Heart right ventricle (tissue), 16 donors: ENCODE results near the gene PLD2. TPM values are rescaled to one million over a fixed set of nuclear protein-coding genes. Genes with fewer than 3 reads are reported as not detected.

Source experiments
- ATAC-seq, 8 donors: fragments of 200-7000 bp; cut with Tn5 transposase; one replicate each; pipeline ENCODE4 v1.9.1; 2020; ENCODE audit warnings: mild to moderate bottlenecking in 8 of 8, moderate library complexity in 8 of 8, moderate number of reproducible peaks in 1 of 8
- DNase-seq, 2 donors: peaks; one replicate each; pipeline ENCODE4 v3.0.0-alpha.2; 2020
- H3K27ac ChIP-seq, 10 donors: fragments of 200-600 bp; sonication (generic) in 2 of 10; one replicate each; pipeline versions ENCODE4 v1.5.0 to v1.8.0; 2020 to 2022; ENCODE audit warnings: mild to moderate bottlenecking in 3 of 10
- H3K27me3 ChIP-seq, 7 donors: fragments of 200-600 bp; one replicate each; pipeline ENCODE4 v1.8.0; 2021 to 2022; ENCODE audit warnings: mild to moderate bottlenecking in 2 of 7
- H3K36me3 ChIP-seq, 9 donors: fragments of 200-600 bp; sonication (generic) in 1 of 9; one replicate each; pipeline versions ENCODE4 v1.5.0 to v1.8.0; 2020 to 2022; ENCODE audit warnings: mild to moderate bottlenecking in 2 of 9
- H3K4me1 ChIP-seq, 9 donors: fragments of 200-600 bp; sonication (generic) in 1 of 9; one replicate each; pipeline versions ENCODE4 v1.5.0 to v1.8.0; 2020 to 2022; ENCODE audit warnings: mild to moderate bottlenecking in 4 of 9
- H3K4me3 ChIP-seq, 10 donors: fragments of 200-600 bp; sonication (generic) in 2 of 10; one replicate each; pipeline versions ENCODE4 v1.5.0 to v1.8.0; 2020 to 2022; ENCODE audit warnings: mild to moderate bottlenecking in 7 of 10, moderate library complexity in 2 of 10
- H3K9me3 ChIP-seq, 11 donors: fragments of 200-600 bp in 10 of 11; sonication (generic) in 2 of 11; one replicate each; pipeline versions ENCODE4 v1.5.0 to v1.8.0; 2013 to 2022; ENCODE audit warnings: mild to moderate bottlenecking in 2 of 11, control low read depth in 1 of 11, moderate library complexity in 1 of 11
- CTCF ChIP-seq, 9 donors: fragments of 200-600 bp; sonication (generic) in 2 of 9; IDR thresholded peaks; one replicate each; pipeline versions ENCODE4 v1.5.0 to v1.8.0; 2021 to 2022; ENCODE audit warnings: antibody characterized with exemption in 9 of 9, mild to moderate bottlenecking in 5 of 9, moderate library complexity in 1 of 9
- WGBS, 2 donors: extraction: QIAGEN DNeasy Blood & Tissue Kit; methylation state at CpG; one replicate each; pipeline ENCODE4 v1.1.7; 2013; ENCODE audit warnings: inconsistent platforms in 1 of 2; 5-methylcytosine and 5-hydroxymethylcytosine counted together
- intact Hi-C, 10 donors: fragments of 100-400 bp; cut with DNase I; formaldehyde crosslinking; loops; one replicate each; pipeline versions ENCODE4 v1.11.1 to v1.14.2; 2022
- polyA plus RNA-seq, 2 donors: library from polyadenylated mRNA; stranded (reverse); fragments of 200-250 nt; gene quantifications; one replicate each; pipeline ENCODE4 v1.2.3, GENCODE V29; 2013
- total RNA-seq, 10 donors: library from RNA; stranded (reverse); fragmentation: NEBNext Ultra II Directional in 3 of 10; extraction: Animal tissue kit (Norgen Biotek cat#: 25700) in 3 of 10; gene quantifications; one replicate each; pipeline versions ENCODE4 v1.2.1 to v1.2.4, GENCODE V29; 2021 to 2023
- donor health status: Arrhythmogenic right ventricular cardiomyopathy.
- donor health status: ischemic (EF 13 %, LVEDD 7.1; RV severe dilation, severe dysfunction).
- donor health status: healthy with polysubstance abuse.
- donor health status: DM: no; HTN: yes; CAD: no.
- donor health status: DM: no; HTN: no; CAD: no.
- donor health status: ischemic (EF 25% LVEDD 6.9; RV normal size, moderate dysfunction).
- donor health status: ischemic (EF 25% LVEDD 5.7; RV mildly dilated, moderate dysfunction).
- donor health status: healthy.
- donor health status: DM: yes; HTN: yes; CAD: no.
- donor health status: Ischemic cardiomyopathy.
- donor health status: ischemic (EF 35%, LVEDD 5.7; RV mildly dilated, moderate dysfunction).
- donor health status: nonischemic (EF 11% LVEDD 7.7; RV severe dilation, severe dysfunction).
- donor health status: DM: yes; HTN: yes; CAD: no.
- donor health status: PGD.
- donor health status: ischemic (EF 29% LVEDD 5.4; RV normal size, mild dysfunction).
- donor health status: nonischemic (EF 23%, LVEDD 6.1; RV moderate dilation, normal function).

Gene PLD2
- total and polyA plus RNA-seq, 12 donors, result 5.6 to 20.7 (median 10.4) TPM

GRCh38 chr17:4785311-4786105, 21.4 kb upstream of the PLD2 start:
- Histone ChIP-seq H3K27me3 (peaks cover 0 to 85% (median 54%) of the 10 kb centered on the region in 7 donors), H3K4me1 (peaks cover 16 to 46% (median 44%) of the 10 kb centered on the region in 9 donors), H3K9me3 (no peaks in the 10 kb centered on the region), H3K4me3 (peak overlapping the region in 9 of 10 donors; percentile 23 to 55 (median 40)), H3K27ac (peak overlapping the region in 4 of 10 donors; percentile 41 to 50 (median 43)), H3K36me3 (no peaks in the 10 kb centered on the region)
- WGBS, 2 donors, result 9 to 11% methylated on average over 61 of the region's 61 CpGs
- ATAC-seq, result no peak
- no peak for TF ChIP-seq CTCF (IDR thresholded peaks at IDR 0.05)
- DNase-seq, result no peak
- intact Hi-C loops, result loop anchor here in 9 of 10 donors (2.0 to 10.0 kb wide), 7 partner anchors 43 to 117 kb away; partner anchors contain the start of genes MED11 (in 6 of the 9), ARRB2 (in 2 of the 9), CXCL16 (in 2 of the 9) and ZMYND15 (in 2 of the 9)

DNA sequence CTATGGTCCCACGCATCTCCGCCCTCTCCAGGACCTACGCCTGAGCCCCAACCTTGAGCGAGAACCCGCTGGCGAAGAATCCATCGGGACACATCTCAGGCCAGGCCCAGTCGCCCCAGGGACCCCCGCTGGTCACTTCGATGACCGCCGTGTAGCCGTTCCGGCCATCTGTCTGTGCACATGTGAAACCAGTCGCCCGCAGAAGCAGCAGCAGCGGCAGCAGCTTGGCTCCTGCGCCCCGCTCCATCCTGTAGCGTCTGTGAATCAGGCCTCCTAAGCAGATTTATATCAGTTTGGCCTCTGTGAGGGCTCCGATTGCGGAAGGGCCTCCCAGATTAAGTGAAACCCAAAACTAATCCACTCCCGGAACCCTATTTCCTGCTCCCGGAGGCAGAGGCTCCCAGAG, 20.8 kb upstream of the PLD2 start, which contains the start of gene VMO1:
Gene VMO1, minus strand, starts transcription at position 259 of the 406 bp plus-strand sequence. Its CDS starts 12 bp downstream, at position 247.
- ATAC-seq (peak in 4 of 8 donors; percentile 12 to 24 (median 18)), DNase-seq (peak in 1 of 2 donors; percentile 32)
- no peaks in the 10 kb centered on the region for H3K36me3 ChIP-seq
- peaks cover 0 to 79% (median 48%) of the 10 kb centered on the region in 7 donors for H3K27me3 ChIP-seq
- peak within 1 kb of the TSS in 9 of 10 donors; percentile 23 to 55 (median 40) for H3K4me3 ChIP-seq
- peaks cover 16 to 50% (median 44%) of the 10 kb centered on the region in 9 donors for H3K4me1 ChIP-seq
- H3K27ac ChIP-seq, result peak within 1 kb of the TSS in 5 of 10 donors; percentile 10 to 50 (median 42)
- 3 to 5% methylated on average over 24 of the region's 24 CpGs for WGBS, 2 donors
- no peak for TF ChIP-seq CTCF (IDR thresholded peaks at IDR 0.05)
- H3K9me3 ChIP-seq, result no peaks in the 10 kb centered on the region
- intact Hi-C loops, result loop anchor here in 9 of 10 donors (2.0 to 10.0 kb wide), 7 partner anchors 44 to 116 kb away; partner anchors contain the start of genes MED11 (in 6 of the 9), ARRB2 (in 2 of the 9), CXCL16 (in 2 of the 9) and ZMYND15 (in 2 of the 9)

- Histone ChIP-seq H3K27me3 (peaks cover 0 to 75% (median 44%) of the 10 kb centered on the region in 7 donors), H3K36me3 (no peaks in the 10 kb centered on the region), H3K9me3 (no peaks in the 10 kb centered on the region), H3K4me1 (peaks cover 16 to 50% (median 44%) of the 10 kb centered on the region in 9 donors), H3K27ac (peak overlapping the region in 5 of 10 donors; percentile 10 to 50 (median 42)), H3K4me3 (peak overlapping the region in 9 of 10 donors; percentile 23 to 55 (median 40))
- ATAC-seq, result no peak
- peak in 1 of 2 donors; percentile 46 for DNase-seq
- WGBS, 2 donors, result 5 to 8% methylated on average over 6 of the region's 6 CpGs
- intact Hi-C loops, result loop anchor here in 9 of 10 donors (2.0 to 10.0 kb wide), 7 partner anchors 44 to 116 kb away; partner anchors contain the start of genes MED11 (in 6 of the 9), ARRB2 (in 2 of the 9), CXCL16 (in 2 of the 9) and ZMYND15 (in 2 of the 9)
- no peak for TF ChIP-seq CTCF (IDR thresholded peaks at IDR 0.05)
Observed at GRCh38 chr17:4786516-4786915, 20.4 kb upstream of the PLD2 start.
